Measurements from ENCODE around the gene TDRD10.

TDRD10 gene

GRCh38 chr1:154502066-154502743, at the start of gene TDRD10, which contains the start of gene SHE:
TSS of gene TDRD10 (plus strand) at chr1:154502219. CDS start at chr1:154506904, 4,685 bp downstream.
TSS of gene SHE (minus strand) at chr1:154502412. CDS start at chr1:154502026, 386 bp downstream.
- DNase-seq (ENCODE audit: extremely low read depth in 1 of 2, low read depth in 1 of 2) = no peak

GRCh38 chr1:154453161-154453560, 48.9 kb upstream of the TDRD10 start:
- DNase-seq (ENCODE audit: extremely low read depth in 1 of 2, low read depth in 1 of 2) = no peak

DNA sequence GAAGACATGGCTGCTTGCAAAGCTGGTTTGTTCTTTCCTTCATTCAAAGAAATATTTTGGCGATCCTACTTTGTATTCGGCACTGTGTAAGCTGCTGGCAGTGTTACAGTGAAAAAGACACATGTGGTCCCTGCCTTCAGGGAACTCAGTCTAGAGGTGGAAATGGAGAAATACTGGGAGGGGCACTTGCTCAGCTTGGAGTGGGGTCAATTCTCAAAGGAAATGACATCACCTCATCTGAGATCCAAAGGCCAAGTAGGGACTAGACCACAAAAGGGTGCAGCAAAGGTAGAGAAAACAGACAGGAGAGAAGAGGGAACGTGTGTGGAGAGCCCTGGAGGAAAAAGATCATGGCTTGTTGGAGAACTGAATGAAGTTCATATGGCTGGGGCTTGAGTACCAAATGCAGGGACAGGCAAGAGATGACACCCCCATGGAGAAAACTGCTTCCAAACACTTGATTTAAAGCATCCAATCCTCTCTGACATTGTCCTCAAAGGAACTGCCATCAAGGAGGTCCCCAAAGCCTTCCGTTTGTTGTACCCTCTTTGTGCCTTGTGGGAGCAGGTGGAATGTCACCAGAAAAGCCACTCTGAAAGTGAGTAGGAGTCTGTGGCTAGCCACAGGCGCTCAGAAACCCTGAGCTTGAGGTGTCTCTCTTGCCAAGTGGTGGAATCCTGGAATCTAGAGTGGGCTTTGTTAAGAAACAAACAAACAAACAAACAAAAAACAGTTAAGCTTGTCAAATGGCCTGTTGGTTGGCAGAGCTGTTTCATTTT, 48.3 kb upstream of the TDRD10 start:
- no peak for DNase-seq (ENCODE audit: extremely low read depth in 1 of 2, low read depth in 1 of 2)

- DNase-seq (ENCODE audit: extremely low read depth in 1 of 2, low read depth in 1 of 2) = no peak
Measured at GRCh38 chr1:154454386-154455120, 47.5 kb upstream of the TDRD10 start.

GRCh38 chr1:154456631-154457030, 45.4 kb upstream of the TDRD10 start:
- DNase-seq (ENCODE audit: extremely low read depth in 1 of 2, low read depth in 1 of 2) = no peak

DNA sequence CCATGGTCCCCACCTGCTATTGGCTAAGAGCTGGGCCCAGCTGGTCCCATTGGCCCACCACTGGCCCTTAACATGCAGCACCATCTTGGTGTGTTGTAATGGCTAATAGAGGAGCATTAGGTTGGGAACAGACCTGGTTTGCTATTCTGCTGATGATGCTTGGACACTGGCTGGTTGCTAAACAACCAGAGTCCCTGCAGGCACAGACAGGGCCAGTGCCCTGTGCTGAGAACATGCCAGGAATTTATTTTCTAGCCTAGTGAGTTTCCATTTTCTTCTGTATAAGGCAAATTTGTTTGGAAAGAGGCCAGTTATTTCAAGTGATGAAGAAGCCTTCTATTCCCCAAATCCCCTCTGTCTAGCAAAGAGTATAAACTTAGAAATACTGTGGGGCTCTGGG, 42.9 kb upstream of the TDRD10 start:
- no peak for DNase-seq (ENCODE audit: extremely low read depth in 1 of 2, low read depth in 1 of 2)

GRCh38 chr1:154460695-154461260, 41.2 kb upstream of the TDRD10 start:
- no peak for DNase-seq (ENCODE audit: extremely low read depth in 1 of 2, low read depth in 1 of 2)

GRCh38 chr1:154463512-154463990, 38.5 kb upstream of the TDRD10 start:
- peak in 1 of 2 donors; percentile 35 for DNase-seq (ENCODE audit: extremely low read depth in 1 of 2, low read depth in 1 of 2)

DNA sequence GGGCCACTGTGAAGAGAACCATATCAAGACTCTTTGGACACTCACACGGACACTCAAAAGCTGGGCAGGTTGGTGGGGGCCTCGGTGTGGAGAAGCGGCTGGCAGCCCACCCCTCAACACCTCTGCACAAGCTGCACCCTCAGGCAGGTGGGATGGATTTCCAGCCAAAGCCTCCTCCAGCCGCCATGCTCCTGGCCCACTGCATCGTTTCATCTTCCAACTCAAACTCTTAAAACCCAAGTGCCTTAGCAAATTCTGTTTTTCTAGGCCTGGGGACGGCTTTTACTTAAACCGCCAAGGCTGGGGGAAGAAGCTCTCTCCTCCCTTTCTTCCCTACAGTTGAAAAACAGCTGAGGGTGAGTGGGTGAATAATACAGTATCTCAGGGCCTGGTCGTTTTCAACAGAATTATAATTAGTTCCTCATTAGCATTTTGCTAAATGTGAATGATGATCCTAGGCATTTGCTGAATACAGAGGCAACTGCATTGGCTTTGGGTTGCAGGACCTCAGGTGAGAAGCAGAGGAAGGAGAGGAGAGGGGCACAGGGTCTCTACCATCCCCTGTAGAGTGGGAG, 36.3 kb upstream of the TDRD10 start:
- DNase-seq (ENCODE audit: extremely low read depth in 1 of 2, low read depth in 1 of 2) = no peak

- no peak for DNase-seq (ENCODE audit: extremely low read depth in 1 of 2, low read depth in 1 of 2)
Measured at GRCh38 chr1:154466206-154466605, 35.8 kb upstream of the TDRD10 start.

GRCh38 chr1:154466921-154467417, 35.0 kb upstream of the TDRD10 start:
- no peak for DNase-seq (ENCODE audit: extremely low read depth in 1 of 2, low read depth in 1 of 2)

- no peak for DNase-seq (ENCODE audit: extremely low read depth in 1 of 2, low read depth in 1 of 2)
Measured at GRCh38 chr1:154467434-154468102, 34.5 kb upstream of the TDRD10 start.

DNA sequence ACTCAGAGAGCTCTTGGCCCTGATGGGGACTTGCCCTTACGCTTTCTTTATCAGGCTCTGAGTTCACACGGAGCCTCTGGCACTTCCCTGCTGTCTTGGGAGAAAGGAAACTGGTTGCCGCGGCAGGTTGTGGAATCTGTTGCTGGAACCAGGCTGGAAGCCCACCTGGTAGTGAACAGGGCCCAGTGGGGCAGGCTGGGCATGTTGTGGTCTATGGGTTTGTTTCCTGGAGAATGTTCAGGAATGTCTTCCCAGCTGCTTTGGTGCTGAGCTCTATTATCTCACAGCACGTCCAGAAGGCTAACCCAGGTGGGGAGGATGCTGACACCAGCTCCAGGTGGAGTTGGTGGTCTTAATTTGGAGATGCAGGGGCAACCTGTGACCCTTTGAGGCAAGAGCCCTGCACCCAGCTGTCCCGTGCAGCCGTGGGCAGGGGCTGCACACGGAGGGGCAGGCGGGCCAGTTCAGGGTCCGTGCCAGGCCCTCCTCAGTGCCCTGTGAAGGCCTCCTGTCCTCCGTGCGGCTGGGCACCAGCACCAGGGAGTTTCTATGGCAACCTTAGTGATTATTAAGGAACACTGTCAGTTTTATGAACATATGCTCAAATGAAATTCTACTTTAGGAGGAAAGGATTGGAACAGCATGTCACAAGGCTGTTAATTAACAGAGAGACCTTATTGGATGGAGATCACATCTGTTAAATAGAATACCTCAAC, 33.3 kb upstream of the TDRD10 start:
- no peak for DNase-seq (ENCODE audit: extremely low read depth in 1 of 2, low read depth in 1 of 2)

GRCh38 chr1:154469844-154470560, 32.0 kb upstream of the TDRD10 start:
- no peak for DNase-seq (ENCODE audit: extremely low read depth in 1 of 2, low read depth in 1 of 2)

DNA sequence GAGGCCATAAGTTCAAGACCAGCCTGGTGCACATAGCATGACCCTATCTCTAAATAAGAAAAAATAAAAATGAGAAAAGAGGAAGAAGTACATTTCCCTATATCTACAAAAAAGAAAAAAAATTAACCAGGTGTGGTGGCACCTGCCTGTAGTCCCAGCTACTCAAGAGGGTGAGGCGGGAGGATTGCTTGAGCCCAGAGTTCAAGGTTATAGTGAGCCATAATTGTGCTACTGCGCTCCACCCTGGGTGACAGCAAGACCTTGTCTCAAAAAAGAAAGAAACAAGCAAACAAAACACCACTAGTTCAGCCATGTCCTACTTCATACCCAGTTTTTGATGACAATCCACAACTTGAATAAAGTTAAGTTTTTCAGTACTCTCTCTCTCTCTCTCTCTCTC, 30.7 kb upstream of the TDRD10 start:
- DNase-seq (ENCODE audit: extremely low read depth in 1 of 2, low read depth in 1 of 2) = no peak

- DNase-seq (ENCODE audit: extremely low read depth in 1 of 2, low read depth in 1 of 2) = no peak
Measured at GRCh38 chr1:154474802-154475201, 27.2 kb upstream of the TDRD10 start.

DNA sequence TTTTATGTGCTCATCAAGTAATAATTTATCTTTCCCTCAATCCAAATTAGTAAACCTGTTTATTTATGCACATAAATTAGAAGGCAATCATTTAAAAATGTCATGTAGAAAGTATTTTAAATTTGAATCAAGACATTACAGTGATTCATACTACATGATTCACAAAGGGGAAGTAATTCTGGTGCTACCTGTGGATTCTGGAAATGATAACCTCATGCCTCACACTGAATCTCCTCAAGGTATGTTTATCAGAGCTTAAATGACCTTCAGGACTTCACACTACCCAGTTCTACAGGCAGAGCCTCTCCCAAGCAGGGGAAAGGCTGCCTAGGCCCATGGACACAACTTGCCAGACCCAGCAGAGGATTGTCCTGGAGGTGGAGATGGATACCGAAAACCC, 25.2 kb upstream of the TDRD10 start:
- DNase-seq (ENCODE audit: extremely low read depth in 1 of 2, low read depth in 1 of 2) = no peak

DNA sequence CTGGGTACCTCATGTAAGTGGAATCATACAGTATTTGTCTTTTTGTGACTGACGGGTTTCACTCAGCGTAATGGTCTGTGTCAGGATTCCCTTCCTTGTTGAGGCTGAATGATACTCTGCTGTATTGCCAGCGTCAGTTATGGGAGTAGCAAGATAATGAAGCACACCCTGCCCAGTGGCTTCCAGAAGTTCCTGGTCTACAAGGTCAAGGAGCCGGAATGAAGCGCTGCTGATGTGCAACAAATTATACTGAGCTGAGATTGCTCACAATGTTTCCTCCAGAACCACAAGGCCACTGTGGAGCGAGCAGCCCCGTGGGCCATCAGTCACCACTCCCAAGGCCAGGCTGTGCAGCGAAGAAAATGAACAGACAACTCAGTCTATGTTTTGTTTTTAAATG, 24.0 kb upstream of the TDRD10 start:
- no peak for DNase-seq (ENCODE audit: extremely low read depth in 1 of 2, low read depth in 1 of 2)

DNA sequence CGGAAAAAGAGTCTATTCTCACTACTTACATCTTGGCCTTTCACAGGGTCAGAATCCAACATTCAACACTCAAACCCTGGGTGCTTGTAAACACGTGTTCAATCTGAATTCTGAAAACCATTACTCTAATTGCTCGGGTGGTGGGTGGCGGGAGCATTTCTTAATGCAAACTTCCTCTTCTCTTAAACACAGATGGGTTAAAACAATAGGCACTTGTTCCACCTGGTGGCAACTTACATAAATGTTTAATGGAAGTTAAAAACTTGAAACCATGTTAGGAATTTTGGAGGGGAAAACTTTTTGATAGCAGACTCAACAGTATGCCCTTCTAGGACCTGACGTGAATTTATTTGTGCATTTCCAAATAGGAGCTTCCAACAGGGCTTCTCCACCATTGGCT, 23.4 kb upstream of the TDRD10 start:
- DNase-seq (ENCODE audit: extremely low read depth in 1 of 2, low read depth in 1 of 2) = no peak

Measured in activated CD8-positive, alpha-beta memory T cell treated with anti-CD3 and anti-CD28 coated beads for 1 hour (primary cell).